H9 (cell line): ENCODE data around the gene ATG14. TPM values are rescaled to one million over a fixed set of nuclear protein-coding genes. Genes with fewer than 3 reads are reported as not detected.

ENCODE experiments used
- DNase-seq: peaks from one replicate; pipeline ENCODE4 v3.0.0-alpha.2; 2017
- H2AFZ ChIP-seq: one replicate; pipeline ENCODE4 v1.6.1; 2013; ENCODE audit warnings: mild to moderate bottlenecking, low read length, control low read depth, moderate library complexity
- H2AK5ac ChIP-seq: 2 replicates; pipeline ENCODE4 v1.6.1; 2013; ENCODE audit warnings: low read length, control low read depth, mixed read lengths; ENCODE audit not compliant: insufficient read length
- H2BK120ac ChIP-seq: one replicate; pipeline ENCODE4 v1.6.1; 2013; ENCODE audit warnings: low read depth, mild to moderate bottlenecking, low read length, control low read depth, inconsistent platforms; ENCODE audit not compliant: poor library complexity, severe bottlenecking
- H2BK12ac ChIP-seq: 2 replicates; pipeline ENCODE4 v1.6.1; 2013; ENCODE audit warnings: low read length, control low read depth, mixed read lengths, low read depth; ENCODE audit not compliant: insufficient read length
- H2BK15ac ChIP-seq: 2 replicates; pipeline ENCODE4 v1.6.1; 2013; ENCODE audit warnings: low read depth, low read length, control low read depth
- H2BK20ac ChIP-seq: one replicate; pipeline ENCODE4 v1.6.1; 2013; ENCODE audit warnings: low read depth, mild to moderate bottlenecking, low read length, control low read depth, inconsistent platforms; ENCODE audit not compliant: poor library complexity, severe bottlenecking
- H2BK5ac ChIP-seq: 2 replicates; pipeline ENCODE4 v1.6.1; 2013; ENCODE audit warnings: low read length, control low read depth, mixed read lengths; ENCODE audit not compliant: insufficient read length
- H3K14ac ChIP-seq: 2 replicates; pipeline ENCODE4 v1.6.1; 2013; ENCODE audit warnings: low read length, control low read depth; ENCODE audit not compliant: insufficient read depth
- H3K18ac ChIP-seq: 2 replicates; pipeline ENCODE4 v1.6.1; 2013; ENCODE audit warnings: low read depth, mild to moderate bottlenecking, mixed read lengths, low read length, control low read depth; ENCODE audit not compliant: insufficient read length
- H3K23ac ChIP-seq: 2 replicates; pipeline ENCODE4 v1.6.1; 2013; ENCODE audit warnings: low read length, control low read depth, mixed read lengths, low read depth; ENCODE audit not compliant: insufficient read length
- H3K23me2 ChIP-seq: 2 replicates; pipeline ENCODE4 v1.6.1; 2013; ENCODE audit warnings: low read depth, mild to moderate bottlenecking, mixed read lengths, low read length, control low read depth; ENCODE audit not compliant: insufficient read length, poor library complexity, severe bottlenecking
- H3K27ac ChIP-seq: 2 replicates; pipeline ENCODE4 v1.5.1; 2013; ENCODE audit warnings: low read length, control low read depth, mixed read lengths, low read depth; ENCODE audit not compliant: insufficient read length
- H3K27me3 ChIP-seq: 2 replicates; pipeline ENCODE4 v1.6.1; 2013; ENCODE audit warnings: low read length, control low read depth, inconsistent platforms; ENCODE audit not compliant: insufficient read depth
- H3K4ac ChIP-seq: 2 replicates; pipeline ENCODE4 v1.6.1; 2013; ENCODE audit warnings: low read depth, mild to moderate bottlenecking, control low read depth, inconsistent platforms, low read length, moderate library complexity
- H3K4me1 ChIP-seq: 2 replicates; pipeline ENCODE4 v1.6.1; 2013; ENCODE audit warnings: low read length, control low read depth, inconsistent platforms; ENCODE audit not compliant: insufficient read depth
- H3K4me2 ChIP-seq: 2 replicates; pipeline ENCODE4 v1.6.1; 2013; ENCODE audit warnings: low read length, control low read depth, mixed read lengths; ENCODE audit not compliant: insufficient read length, insufficient read depth
- H3K56ac ChIP-seq: 2 replicates; pipeline ENCODE4 v1.6.1; 2013; ENCODE audit warnings: low read depth, mild to moderate bottlenecking, mixed read lengths, low read length, control low read depth; ENCODE audit not compliant: insufficient read length
- H3K79me1 ChIP-seq: 2 replicates; pipeline ENCODE4 v1.6.1; 2013; ENCODE audit warnings: low read depth, mild to moderate bottlenecking, moderate library complexity, low read length, control low read depth, inconsistent platforms; ENCODE audit not compliant: insufficient read depth, poor library complexity, severe bottlenecking
- H3K79me2 ChIP-seq: 2 replicates; pipeline ENCODE4 v1.6.1; 2013; ENCODE audit warnings: low read length, control low read depth, inconsistent platforms; ENCODE audit not compliant: insufficient read depth
- H3K9ac ChIP-seq: 2 replicates; pipeline ENCODE4 v1.6.1; 2013; ENCODE audit warnings: low read length, control low read depth, mixed read lengths; ENCODE audit not compliant: insufficient read length; ENCODE audit errors: extremely low read depth
- H3K9me3 ChIP-seq: one replicate; pipeline ENCODE4 v1.6.1; 2013; ENCODE audit warnings: low read depth, low read length, inconsistent platforms; ENCODE audit not compliant: control insufficient read depth
- H3T11ph ChIP-seq: one replicate; pipeline ENCODE4 v1.6.1; 2013; ENCODE audit warnings: mild to moderate bottlenecking, low read length, control low read depth, inconsistent platforms
- H4K20me1 ChIP-seq: one replicate; pipeline ENCODE4 v1.6.1; 2013; ENCODE audit not compliant: control insufficient read depth, insufficient read length, insufficient read depth
- H4K5ac ChIP-seq: 2 replicates; pipeline ENCODE4 v1.6.1; 2013; ENCODE audit warnings: low read depth, mild to moderate bottlenecking, mixed read lengths, low read length, control low read depth; ENCODE audit not compliant: insufficient read length
- H4K8ac ChIP-seq: replicated peaks from 2 replicates; pipeline ENCODE4 v1.6.1; 2013; ENCODE audit warnings: low read length, control low read depth, mixed read lengths, low read depth; ENCODE audit not compliant: insufficient read length
- H4K91ac ChIP-seq: 2 replicates; pipeline ENCODE4 v1.6.1; 2013; ENCODE audit warnings: low read depth, mild to moderate bottlenecking, moderate library complexity, mixed read lengths, low read length, control low read depth; ENCODE audit not compliant: insufficient read length
- H3K27ac Mint-ChIP-seq, 3 experiments: 2 replicates in 2 of 3; 3 replicates in 1 of 3; pipeline ENCODE4 v1.8.0; 2020 to 2021; ENCODE audit warnings: mixed read lengths in 3 of 3, mild to moderate bottlenecking in 1 of 3, moderate library complexity in 1 of 3
- H3K27me3 Mint-ChIP-seq: 2 replicates; pipeline ENCODE4 v1.8.0; 2021; ENCODE audit warnings: low read depth, mild to moderate bottlenecking, moderate library complexity, mixed read lengths
- H3K36me3 Mint-ChIP-seq, 3 experiments: 2 replicates in 2 of 3; 3 replicates in 1 of 3; pipeline ENCODE4 v1.8.0; 2020 to 2021; ENCODE audit warnings: low read depth in 3 of 3, mixed read lengths in 3 of 3; ENCODE audit not compliant: insufficient read depth in 1 of 3
- H3K4me1 Mint-ChIP-seq, 2 experiments: 2 replicates each; pipeline ENCODE4 v1.8.0; 2020; ENCODE audit warnings: mixed read lengths in 2 of 2
- H3K4me3 Mint-ChIP-seq, 2 experiments: 2 replicates in 1 of 2; 3 replicates in 1 of 2; pipeline ENCODE4 v1.8.0; 2020 to 2021; ENCODE audit warnings: mild to moderate bottlenecking in 2 of 2, mixed read lengths in 2 of 2, moderate library complexity in 1 of 2
- H3K9me3 Mint-ChIP-seq, 2 experiments: 2 replicates in 1 of 2; 3 replicates in 1 of 2; pipeline ENCODE4 v1.8.0; 2020; ENCODE audit warnings: mild to moderate bottlenecking in 2 of 2, mixed read lengths in 2 of 2, moderate library complexity in 1 of 2
- CTCF ChIP-seq: fragments of 200-600 bp; sonication (generic); conservative IDR thresholded peaks from 3 replicates; pipeline ENCODE4 v1.8.0; 2021; ENCODE audit warnings: antibody characterized with exemption, mild to moderate bottlenecking
- WGBS: extraction: QIAGEN DNeasy Blood & Tissue Kit; methylation state at CpG from one replicate; pipeline ENCODE4 v1.1.7; 2013; ENCODE audit warnings: missing lambda C conversion rate, low lambda C conversion rate, mixed read lengths; ENCODE audit not compliant: insufficient read length; ENCODE audit errors: extremely low coverage; 5-methylcytosine and 5-hydroxymethylcytosine counted together
- total RNA-seq: library from RNA; stranded (reverse); gene quantifications from 2 replicates; pipeline ENCODE4 v1.2.1, GENCODE V29; 2021

The ATG14 gene
- total RNA-seq, 1 experiment from 2014 or later, result 13.6 TPM

GRCh38 chr14:55372423-55372822, 39.2 kb downstream of the ATG14 start:
- H3K9ac ChIP-seq, result no peak overlapping the region
- H3K14ac ChIP-seq, result no peak overlapping the region
- H3K9me3 Mint-ChIP-seq, result no peaks in the 10 kb centered on the region

More at GRCh38 chr14:55372423-55372822, 39.2 kb downstream of the ATG14 start:
- Histone ChIP-seq H3K4me1 (no peaks in the 10 kb centered on the region), H2AK5ac (no peak overlapping the region), H2BK15ac (no peak overlapping the region), H2AFZ (no peak overlapping the region), H3K27me3 (no peaks in the 10 kb centered on the region), H2BK120ac (no peak overlapping the region), H4K20me1 (no peaks in the 10 kb centered on the region), H4K8ac (no peak overlapping the region), H3K56ac (no peak overlapping the region), H3K4me2 (no peak overlapping the region), H2BK5ac (no peak overlapping the region), H3K23ac (no peak overlapping the region), H3K79me2 (no peaks in the 10 kb centered on the region), H3K79me1 (no peaks in the 10 kb centered on the region), H3K4ac (no peak overlapping the region), H4K5ac (no peak overlapping the region), H3T11ph (no peak overlapping the region), H3K23me2 (no peaks in the 10 kb centered on the region), H2BK12ac (no peak overlapping the region), H3K9me3 (no peaks in the 10 kb centered on the region), H3K27ac (no peak overlapping the region), H2BK20ac (no peak overlapping the region), H3K18ac (no peak overlapping the region), H4K91ac (no peak overlapping the region)
- peak overlapping the region in 1 of 3 experiments; percentile 4; a peak in 3 of 7 replicates for H3K27ac Mint-ChIP-seq
- no peaks in the 10 kb centered on the region for H3K4me1 Mint-ChIP-seq
- WGBS, result no CpG with 5 or more reads among the region's 1 CpG
- DNase-seq, result no peak
- TF ChIP-seq CTCF, result no peak
- H3K4me3 Mint-ChIP-seq, result no peak overlapping the region
- H3K36me3 Mint-ChIP-seq, result peaks cover 14 to 52% (median 44%) of the 10 kb centered on the region in 3 experiments; a peak in 6 of 7 replicates
- no peaks in the 10 kb centered on the region for H3K27me3 Mint-ChIP-seq
